Stimulated activated CD4-positive, alpha-beta T cell treated with anti-CD3 and anti-CD28 coated beads, Interleukin-1b, Interleukin-23, amount 100 ng/mL, for 24 hours (primary cell): ENCODE data around the gene GRIN3A.
"Not testable (repeated sequence)": the region's sequence is repeated elsewhere in the genome, so short reads cannot be mapped to it uniquely, and the experiment has no call there.

Experiments
- DNase-seq, 4 experiments: peaks; one replicate each; pipeline ENCODE4 v3.0.0-alpha.2; 2020; ENCODE audit warnings: low read depth in 4 of 4, low spot score in 1 of 4

Gene GRIN3A

GRCh38 chr9:101634741-101635409 is 103.6 kb downstream of the GRIN3A start:
- DNase-seq: no peak

GRCh38 chr9:101632611-101633010 is 105.8 kb downstream of the GRIN3A start:
- no peak for DNase-seq

GRCh38 chr9:101631892-101632291 is 106.6 kb downstream of the GRIN3A start:
- no peak for DNase-seq

GRCh38 chr9:101629636-101630035 is 108.8 kb downstream of the GRIN3A start:
- no peak for DNase-seq

GRCh38 chr9:101628173-101628572 is 110.3 kb downstream of the GRIN3A start:
- no peak for DNase-seq

GRCh38 chr9:101626295-101626694 is 112.2 kb downstream of the GRIN3A start:
- DNase-seq: no peak

- DNase-seq: no peak
Observed at GRCh38 chr9:101625876-101626275, 112.6 kb downstream of the GRIN3A start.

GRCh38 chr9:101620452-101620851 is 118.0 kb downstream of the GRIN3A start:
- no peak for DNase-seq

GRCh38 chr9:101618698-101619097 is 119.7 kb downstream of the GRIN3A start:
- DNase-seq: no peak

- no peak for DNase-seq
Observed at GRCh38 chr9:101605547-101605946, 132.9 kb downstream of the GRIN3A start.

GRCh38 chr9:101604296-101604695 is 134.2 kb downstream of the GRIN3A start:
- no peak for DNase-seq

- no peak for DNase-seq
Observed at GRCh38 chr9:101601904-101602765, 136.3 kb downstream of the GRIN3A start.

- no peak for DNase-seq
Observed at GRCh38 chr9:101594796-101595195, 143.7 kb downstream of the GRIN3A start, which contains the start of gene PPP3R2. Gene PPP3R2, minus strand, starts transcription at chr9:101594969. Its CDS starts 48 bp downstream, at chr9:101594921.

- no peak for DNase-seq
Observed at GRCh38 chr9:101593345-101593744, 145.1 kb downstream of the GRIN3A start.

GRCh38 chr9:101592788-101593187 is 145.7 kb downstream of the GRIN3A start:
- DNase-seq: no peak

GRCh38 chr9:101591787-101592446 is 146.5 kb downstream of the GRIN3A start:
- DNase-seq: no peak

GRCh38 chr9:101590901-101591300 is 147.5 kb downstream of the GRIN3A start:
- DNase-seq: no peak

- DNase-seq: not testable (repeated sequence)
Observed at GRCh38 chr9:101590074-101590473, 148.4 kb downstream of the GRIN3A start.

- DNase-seq: no peak
Observed at GRCh38 chr9:101587332-101588043, 151.0 kb downstream of the GRIN3A start.

GRCh38 chr9:101586651-101587050 is 151.8 kb downstream of the GRIN3A start:
- DNase-seq: no peak

- DNase-seq: no peak
Observed at GRCh38 chr9:101585740-101586139, 152.7 kb downstream of the GRIN3A start.
